IMR-90 (cell line): ENCODE measurements around the gene CLEC4G. TPM values are rescaled to one million over a fixed set of nuclear protein-coding genes. Genes with fewer than 3 reads are reported as not detected.

Experiments used
- ATAC-seq: fragments of 200-7000 bp; cut with Tn5 transposase; 2 replicates; pipeline ENCODE4 v1.9.1; 2020; ENCODE audit warnings: low read depth, mild to moderate bottlenecking, moderate library complexity
- BruUV-seq: library from RNA; stranded (reverse); fragments of 400-500 nt; replicated peaks from 2 replicates; lab custom pipeline; 2021; lab: Mats Ljungman, UMichigan
- CTCF ChIA-PET: fragments of 300-600 bp; formaldehyde crosslinking; extraction: SDS; loops from one replicate; lab custom pipeline; 2021; ENCODE audit warnings: antibody characterized with exemption; lab: Yijun Ruan, JAX
- POLR2A ChIA-PET: fragments of 300-600 bp; sonication (Branson Sonifier 250); formaldehyde crosslinking; loops from one replicate; lab custom pipeline; 2022; ENCODE audit warnings: antibody characterized with exemption; ENCODE audit not compliant: unreplicated experiment; lab: Charles Lee
- DNase-seq: peaks from one replicate; pipeline ENCODE4 v3.0.0; 2013
- H2AFZ ChIP-seq: replicated peaks from 2 replicates; pipeline ENCODE3; 2013; ENCODE audit warnings: low read length, mild to moderate bottlenecking; ENCODE audit not compliant: poor library complexity
- H2AK5ac ChIP-seq: 2 replicates; pipeline ENCODE4 v1.6.1; 2013; ENCODE audit warnings: low read depth, low read length, inconsistent platforms
- H2AK9ac ChIP-seq: replicated peaks from 2 replicates; pipeline ENCODE3; 2013; ENCODE audit warnings: mild to moderate bottlenecking, low read depth, low read length, moderate library complexity; ENCODE audit not compliant: poor library complexity
- H2BK120ac ChIP-seq: 2 replicates; pipeline ENCODE4 v1.6.1; 2013; ENCODE audit warnings: low read depth, low read length, inconsistent platforms
- H2BK15ac ChIP-seq: 3 replicates; pipeline ENCODE4 v1.6.1; 2013; ENCODE audit warnings: low read depth, low read length, inconsistent platforms
- H2BK20ac ChIP-seq: 2 replicates; pipeline ENCODE4 v1.6.1; 2013; ENCODE audit warnings: low read depth, mild to moderate bottlenecking, inconsistent platforms, low read length, moderate library complexity
- H2BK5ac ChIP-seq: 2 replicates; pipeline ENCODE4 v1.6.1; 2013; ENCODE audit warnings: mild to moderate bottlenecking, low read depth, low read length, inconsistent platforms; ENCODE audit not compliant: poor library complexity, severe bottlenecking
- H3K14ac ChIP-seq: replicated peaks from 2 replicates; pipeline ENCODE4 v1.6.1; 2013; ENCODE audit warnings: low read depth, low read length, inconsistent platforms
- H3K18ac ChIP-seq: 2 replicates; pipeline ENCODE4 v1.6.1; 2013; ENCODE audit warnings: low read depth, low read length, control low read depth
- H3K23ac ChIP-seq: 2 replicates; pipeline ENCODE4 v1.6.1; 2013; ENCODE audit warnings: low read depth, low read length, inconsistent platforms
- H3K27ac ChIP-seq: 2 replicates; pipeline ENCODE4 v1.5.1; 2013; ENCODE audit warnings: mild to moderate bottlenecking, control low read depth, low read length; ENCODE audit not compliant: insufficient read depth
- H3K27me3 ChIP-seq: 2 replicates; pipeline ENCODE4 v1.6.1; 2013; ENCODE audit warnings: low read length; ENCODE audit not compliant: control insufficient read depth, insufficient read depth
- H3K36me3 ChIP-seq: 2 replicates; pipeline ENCODE4 v1.6.1; 2013; ENCODE audit warnings: low read length, mixed read lengths; ENCODE audit not compliant: control insufficient read depth, insufficient read depth
- H3K4ac ChIP-seq: 2 replicates; pipeline ENCODE4 v1.6.1; 2013; ENCODE audit warnings: low read depth, low read length, inconsistent platforms
- H3K4me1 ChIP-seq: 2 replicates; pipeline ENCODE4 v1.6.1; 2013; ENCODE audit warnings: low read length, mixed read lengths; ENCODE audit not compliant: control insufficient read depth, insufficient read depth
- H3K4me2 ChIP-seq: 2 replicates; pipeline ENCODE4 v1.6.1; 2013; ENCODE audit warnings: low read depth, mild to moderate bottlenecking, control low read depth, low read length, moderate library complexity
- H3K4me3 ChIP-seq: 2 replicates; pipeline ENCODE4 v1.5.1; 2013; ENCODE audit warnings: low read depth, mild to moderate bottlenecking, control low read depth, low read length, moderate library complexity; ENCODE audit not compliant: insufficient read depth
- H3K56ac ChIP-seq: 2 replicates; pipeline ENCODE4 v1.6.1; 2013; ENCODE audit warnings: low read length, inconsistent platforms; ENCODE audit not compliant: insufficient read depth; ENCODE audit errors: extremely low read depth
- H3K79me1 ChIP-seq, 2 experiments: 2 replicates each; pipeline ENCODE4 v1.6.1; 2013; ENCODE audit warnings: low read length in 2 of 2, inconsistent platforms in 1 of 2, low read depth in 1 of 2
- H3K9ac ChIP-seq: 2 replicates; pipeline ENCODE4 v1.6.1; 2013; ENCODE audit warnings: low read depth, low read length, control low read depth
- H3K9me1 ChIP-seq: 2 replicates; pipeline ENCODE4 v1.6.1; 2013; ENCODE audit warnings: low read length, inconsistent platforms; ENCODE audit not compliant: insufficient read depth
- H3K9me3 ChIP-seq: 2 replicates; pipeline ENCODE4 v1.6.1; 2013; ENCODE audit warnings: low read length; ENCODE audit not compliant: control insufficient read depth, insufficient read depth
- H4K20me1 ChIP-seq: 2 replicates; pipeline ENCODE4 v1.6.1; 2013; ENCODE audit warnings: low read length, inconsistent platforms; ENCODE audit not compliant: insufficient read depth
- H4K5ac ChIP-seq: 2 replicates; pipeline ENCODE4 v1.6.1; 2013; ENCODE audit warnings: mild to moderate bottlenecking, low read depth, low read length, control low read depth
- H4K8ac ChIP-seq, 2 experiments: 2 replicates each; pipeline ENCODE4 v1.6.1; 2013; ENCODE audit warnings: low read depth in 2 of 2, low read length in 2 of 2, control low read depth in 1 of 2, inconsistent platforms in 1 of 2
- H4K91ac ChIP-seq: 2 replicates; pipeline ENCODE4 v1.6.1; 2013; ENCODE audit warnings: low read depth, low read length, inconsistent platforms; ENCODE audit not compliant: insufficient read depth
- CHD1 ChIP-seq: IDR thresholded peaks from 2 replicates; pipeline ENCODE4 v1.6.1; 2012; ENCODE audit warnings: low read depth, low read length, improper control_type of control experiment
- MXI1 ChIP-seq: IDR thresholded peaks from 2 replicates; pipeline ENCODE4 v1.6.1; 2012; ENCODE audit warnings: low read depth, mild to moderate bottlenecking, low read length, moderate library complexity, borderline replicate concordance
- NFE2L2 ChIP-seq: fragments of 150-350 bp; IDR thresholded peaks from 2 replicates; pipeline ENCODE4 v1.6.1; 2016; ENCODE audit warnings: low read depth, mild to moderate bottlenecking, low read length
- RFX5 ChIP-seq: IDR thresholded peaks from 2 replicates; pipeline ENCODE4 v1.8.0; 2012; ENCODE audit warnings: low read depth, mild to moderate bottlenecking, low read length, moderate library complexity
- WGBS, 2 experiments: methylation state at CpG; one replicate each; pipeline versions ENCODE4 v1.1.5 to v1.1.7; 2013; ENCODE audit warnings: missing lambda C conversion rate in 2 of 2; ENCODE audit not compliant: insufficient read length in 1 of 2; ENCODE audit errors: extremely low coverage in 2 of 2; 5-methylcytosine and 5-hydroxymethylcytosine counted together
- dilution Hi-C: fragments of 300-500 bp; cut with HindIII; formaldehyde crosslinking; loops from one replicate; pipeline ENCODE4 v1.14.3; 2018; ENCODE audit warnings: low sequenced_read_pairs; ENCODE audit not compliant: unreplicated experiment
- in situ Hi-C: fragments of 300-500 bp; cut with MboI; formaldehyde crosslinking; loops from 3 replicates; pipeline ENCODE4 v1.14.3; 2019; ENCODE audit warnings: low sequenced_read_pairs, inconsistent platforms, mixed read lengths
- intact Hi-C: fragments of 100-400 bp; cut with micrococcal nuclease; formaldehyde crosslinking; loops from 2 replicates; pipeline ENCODE4 v1.10.0; 2022
- polyA plus RNA-seq, 3 experiments: library from polyadenylated mRNA; depleted of rRNA; stranded (reverse); fragments of >200 nt; gene quantifications; 2 replicates each; pipeline ENCODE4 v1.2.3, GENCODE V29; 2012; ENCODE audit warnings: low replicate concordance in 1 of 3
- total RNA-seq: library from RNA; depleted of rRNA; stranded (reverse); fragments of >200 nt; gene quantifications from 2 replicates; pipeline ENCODE4 v1.2.3, GENCODE V29; 2012
- TF ChIP-seq, protein P1 (sequence below): conservative IDR thresholded peaks from 2 replicates; pipeline ENCODE4 v1.5.1; 2012; ENCODE audit warnings: mild to moderate bottlenecking, low read depth, low read length, improper control_type of control experiment

CLEC4G gene
- total and polyA plus RNA-seq, 2 of the 4 experiments (the other 2 are of a cell fraction), result not detected

DNA sequence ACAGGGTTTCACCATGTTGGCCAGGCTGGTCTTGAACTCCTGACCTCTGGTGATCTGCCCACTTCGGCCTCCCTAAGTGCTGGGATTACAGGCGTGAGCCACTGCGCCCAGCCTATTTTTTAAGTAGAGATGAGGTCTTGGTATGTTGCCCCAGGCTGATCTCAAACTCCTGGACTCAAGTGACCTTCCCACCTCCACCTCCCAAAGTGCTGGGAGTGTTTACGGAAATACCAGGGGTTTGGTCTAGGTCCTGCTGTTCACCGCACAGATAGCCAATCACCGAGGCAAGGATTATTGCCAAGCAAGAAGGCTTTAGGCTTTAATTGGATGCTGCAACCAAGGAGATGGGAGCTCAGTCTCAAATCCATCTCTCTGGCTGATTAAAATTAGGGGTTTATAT lies 11.6 kb downstream of the CLEC4G start:
- H2BK120ac ChIP-seq, result no peak overlapping the region
- H3K18ac ChIP-seq, result no peak overlapping the region
- no peak overlapping the region for H3K27ac ChIP-seq
- BruUV-seq, result no TSS peak
- no peaks in the 10 kb centered on the region for H3K4me1 ChIP-seq
- ATAC-seq, result no peak
- TF ChIP-seq RFX5 (no peak), NFE2L2 (no peak), CHD1 (no peak), MXI1 (no peak)
- TF ChIP-seq, protein P1, sequence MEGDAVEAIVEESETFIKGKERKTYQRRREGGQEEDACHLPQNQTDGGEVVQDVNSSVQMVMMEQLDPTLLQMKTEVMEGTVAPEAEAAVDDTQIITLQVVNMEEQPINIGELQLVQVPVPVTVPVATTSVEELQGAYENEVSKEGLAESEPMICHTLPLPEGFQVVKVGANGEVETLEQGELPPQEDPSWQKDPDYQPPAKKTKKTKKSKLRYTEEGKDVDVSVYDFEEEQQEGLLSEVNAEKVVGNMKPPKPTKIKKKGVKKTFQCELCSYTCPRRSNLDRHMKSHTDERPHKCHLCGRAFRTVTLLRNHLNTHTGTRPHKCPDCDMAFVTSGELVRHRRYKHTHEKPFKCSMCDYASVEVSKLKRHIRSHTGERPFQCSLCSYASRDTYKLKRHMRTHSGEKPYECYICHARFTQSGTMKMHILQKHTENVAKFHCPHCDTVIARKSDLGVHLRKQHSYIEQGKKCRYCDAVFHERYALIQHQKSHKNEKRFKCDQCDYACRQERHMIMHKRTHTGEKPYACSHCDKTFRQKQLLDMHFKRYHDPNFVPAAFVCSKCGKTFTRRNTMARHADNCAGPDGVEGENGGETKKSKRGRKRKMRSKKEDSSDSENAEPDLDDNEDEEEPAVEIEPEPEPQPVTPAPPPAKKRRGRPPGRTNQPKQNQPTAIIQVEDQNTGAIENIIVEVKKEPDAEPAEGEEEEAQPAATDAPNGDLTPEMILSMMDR, result no peak
- H3K14ac ChIP-seq, result no peak overlapping the region
- H4K91ac ChIP-seq, result no peak overlapping the region
- H3K36me3 ChIP-seq, result no peaks in the 10 kb centered on the region
- in situ Hi-C loops (no loop called here), dilution Hi-C loops (no loop called here), intact Hi-C loops (loop anchor here (5.0 kb wide), 1 partner anchor 37 kb away; no protein-coding TSS in a partner anchor)
- no peak for DNase-seq
- H2BK5ac ChIP-seq, result no peak overlapping the region
- H3K27me3 ChIP-seq, result peaks cover 17% of the 10 kb centered on the region
- no peak overlapping the region for H4K8ac ChIP-seq
- 83% methylated on average over 1 of the region's 6 CpGs; no CpG with 5 or more reads in 1 of the 2 experiments for WGBS, 2 experiments
- H2AFZ ChIP-seq, result no peak overlapping the region
- H3K9me3 ChIP-seq, result peaks cover 2% of the 10 kb centered on the region; the same call in 1 of the 2 replicates
- ChIA-PET POLR2A (no interaction called here), CTCF (no interaction called here)
- no peaks in the 10 kb centered on the region for H3K9me1 ChIP-seq
- no peaks in the 10 kb centered on the region for H3K79me1 ChIP-seq
- H4K5ac ChIP-seq, result no peak overlapping the region
- H3K4ac ChIP-seq, result no peak overlapping the region
- H3K4me2 ChIP-seq, result no peak overlapping the region
- no peak overlapping the region for H3K4me3 ChIP-seq
- H2AK9ac ChIP-seq, result no peak overlapping the region
- no peak overlapping the region for H2BK20ac ChIP-seq
- no peak overlapping the region for H2AK5ac ChIP-seq
- H2BK15ac ChIP-seq, result no peak overlapping the region
- no peak overlapping the region for H3K23ac ChIP-seq
- H3K56ac ChIP-seq, result no peak overlapping the region
- no peaks in the 10 kb centered on the region for H4K20me1 ChIP-seq
- H3K9ac ChIP-seq, result no peak overlapping the region
